Stimulated activated naive CD4-positive, alpha-beta T cell (primary cell): ENCODE results near the gene TMEM97.

Experiments used
- DNase-seq, 6 experiments: peaks; one replicate each; lab custom pipeline; 2025; lab: John Stamatoyannopoulos, UW

The TMEM97 gene

GRCh38 chr17:28317099-28317965 is 1.7 kb upstream of the TMEM97 start:
- no peak for DNase-seq

GRCh38 chr17:28317966-28318758 is 838 bp upstream of the TMEM97 start:
- DNase-seq, result no peak

- no peak for DNase-seq
These were observed 567 bp downstream of the TMEM97 start for GRCh38 chr17:28319598-28319935.

- no peak for DNase-seq
These were observed 1.4 kb downstream of the TMEM97 start for GRCh38 chr17:28320215-28321061.

- DNase-seq, result no peak
These were observed 5.3 kb downstream of the TMEM97 start for GRCh38 chr17:28324267-28324745.

GRCh38 chr17:28324781-28325180 is 5.8 kb downstream of the TMEM97 start:
- no peak for DNase-seq

GRCh38 chr17:28325211-28325610 is 6.2 kb downstream of the TMEM97 start:
- DNase-seq, result no peak

GRCh38 chr17:28326114-28326513 is 7.1 kb downstream of the TMEM97 start:
- no peak for DNase-seq

- no peak for DNase-seq
These were observed 8.1 kb downstream of the TMEM97 start for GRCh38 chr17:28327031-28327607.

- DNase-seq, result no peak
These were observed 8.7 kb downstream of the TMEM97 start for GRCh38 chr17:28327709-28328108.

GRCh38 chr17:28328325-28328724 is 9.3 kb downstream of the TMEM97 start:
- DNase-seq, result no peak

GRCh38 chr17:28330671-28331070 is 11.7 kb downstream of the TMEM97 start:
- no peak for DNase-seq

GRCh38 chr17:28331891-28332420 is 13.0 kb downstream of the TMEM97 start:
- no peak for DNase-seq

- no peak for DNase-seq
These were observed 14.2 kb downstream of the TMEM97 start for GRCh38 chr17:28333083-28333746.

- no peak for DNase-seq
These were observed 15.2 kb downstream of the TMEM97 start for GRCh38 chr17:28334171-28334570.

GRCh38 chr17:28334666-28335200 is 15.7 kb downstream of the TMEM97 start:
- DNase-seq, result no peak

- DNase-seq, result peak; percentile 89 to 99 (median 97)
These were observed 16.4 kb downstream of the TMEM97 start, which contains the start of the genes IFT20 and TNFAIP1 for GRCh38 chr17:28335201-28335958. TSS of gene IFT20 (minus strand) at chr17:28335472. CDS start at chr17:28331985, 3,487 bp downstream. TSS of gene TNFAIP1 (plus strand) at chr17:28335761. CDS start at chr17:28339522, 3,761 bp downstream.

- peak in 3 of 6 experiments; percentile 19 to 27 (median 23) for DNase-seq
These were observed 17.2 kb downstream of the TMEM97 start for GRCh38 chr17:28335959-28336871.
